ENCODE measurements around the gene MPHOSPH10. TPM values are rescaled to one million over a fixed set of nuclear protein-coding genes. Genes with fewer than 3 reads are reported as not detected.

The MPHOSPH10 gene
- total and polyA plus RNA-seq, 10 of the 15 experiments (the other 5 are each of a cell fraction or from before 2014, with no cell fraction given) = 23.8 to 56.8 (median 41.3) TPM

GRCh38 chr2:71120195-71120594, 10.2 kb upstream of the MPHOSPH10 start (continued):
- TF ChIP-seq ZBTB11 (CRISPR knock-in tag; IDR thresholded peaks at IDR 0.05) = no peak
- no peak for TF ChIP-seq HDAC2 (IDR thresholded peaks at IDR 0.05)
- no peak for TF ChIP-seq BCL11A (IDR thresholded peaks at IDR 0.05; ENCODE audit: low read depth, low read length)

DNA sequence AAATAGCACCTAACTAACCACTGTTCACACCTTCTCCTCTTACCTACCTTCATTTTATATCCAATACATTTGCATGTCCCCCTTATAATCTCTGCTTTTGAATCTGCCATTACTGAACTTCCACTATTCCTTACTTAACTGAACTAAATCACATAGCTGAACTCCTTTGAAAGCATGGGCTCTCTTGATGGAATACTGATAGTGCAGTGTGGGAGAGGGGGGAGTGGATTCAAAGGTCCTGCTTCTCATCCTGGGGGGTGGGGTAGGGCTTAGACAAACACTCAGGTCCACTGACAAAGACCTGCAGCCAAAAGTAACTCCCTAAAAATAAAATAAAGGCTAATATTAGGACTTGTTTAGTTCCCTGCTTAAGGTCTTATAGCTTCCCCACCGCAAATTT, 9.0 kb upstream of the MPHOSPH10 start:
- 95% methylated on average over 1 of the region's 1 CpG for WGBS (ENCODE audit: insufficient coverage, insufficient replicate concordance, low lambda C conversion rate, missing lambda C conversion rate)

More for the DNA sequence above, 9.0 kb upstream of the MPHOSPH10 start:
- H3K27ac ChIP-seq (ENCODE audit: control insufficient read depth, insufficient read depth) = no peak overlapping the region
- H4K20me1 ChIP-seq (ENCODE audit: control insufficient read depth, insufficient read depth) = no peaks in the 10 kb centered on the region
- H3K4me3 ChIP-seq = no peak overlapping the region
- H3K4me1 ChIP-seq (ENCODE audit: control insufficient read depth, insufficient read depth, low read length) = no peaks in the 10 kb centered on the region
- RAD21 ChIA-PET (ENCODE audit: unreplicated experiment) = interaction anchor here (2.0 kb wide), 1 partner anchor 21 kb away, joined by 7 read pairs; no protein-coding TSS in a partner anchor
- DNase-seq (ENCODE audit: low read depth, low spot score) (no peak), ATAC-seq (no peak), FAIRE-seq (no peak)
- H3K36me3 ChIP-seq (ENCODE audit: control insufficient read depth in 2 of 2, insufficient read depth in 2 of 2, low read length in 1 of 2) = peaks cover 1 to 16% of the 10 kb centered on the region in 2 experiments; a peak in 3 of 4 replicates
- SMC1A ChIA-PET (ENCODE audit: uncharacterized antibody, unreplicated experiment) = interaction anchor here (1.1 to 1.7 kb wide), 2 partner anchors 21 to 50 kb away, joined by 3 to 7 read pairs; no protein-coding TSS in a partner anchor
- CTCF ChIA-PET = interaction anchor here (1.2 kb wide), 1 partner anchor 34 kb away, joined by 3 read pairs; no protein-coding TSS in a partner anchor
- intact Hi-C loops (cut with micrococcal nuclease; ENCODE audit: unreplicated experiment) (no loop called here), in situ Hi-C loops (cut with MboI) (no loop called here)
- no peaks in the 10 kb centered on the region for H3K27me3 ChIP-seq (replicated peaks in 1 of 2; ENCODE audit: control insufficient read depth in 2 of 2, insufficient read depth in 2 of 2, low read length in 1 of 2)
- BruUV-seq (replicated peaks) = no TSS peak
- POLR2A ChIA-PET = interaction anchor here (0.6 to 1.2 kb wide), 2 partner anchors 9 kb away, joined by 3 to 5 read pairs; partner anchors contain the start of genes MCEE and MPHOSPH10
- H2AFZ ChIP-seq (ENCODE audit: control insufficient read depth, low read depth, low read length) = no peak overlapping the region
- TF ChIP-seq IRF5 (IDR thresholded peaks at IDR 0.05; ENCODE audit: borderline replicate concordance) (no peak), ZNF622 (IDR thresholded peaks at IDR 0.05) (no peak), E2F8 (IDR thresholded peaks at IDR 0.05; ENCODE audit: low read depth, partially characterized antibody) (no peak), CHD4 (IDR thresholded peaks at IDR 0.05) (no peak), RELA (IDR thresholded peaks at IDR 0.05; ENCODE audit: borderline replicate concordance, partially characterized antibody) (no peak), RB1 (IDR thresholded peaks at IDR 0.05; ENCODE audit: borderline replicate concordance) (no peak)
- H3K9ac ChIP-seq (ENCODE audit: control insufficient read depth, insufficient read depth, low read length) = no peak overlapping the region
- no peaks in the 10 kb centered on the region for H3K79me2 ChIP-seq (ENCODE audit: control insufficient read depth, insufficient read depth, low read length)
- no peak overlapping the region for H3K4me2 ChIP-seq (ENCODE audit: control insufficient read depth, insufficient read depth)
- no peaks in the 10 kb centered on the region for H3K9me3 ChIP-seq (replicated peaks; ENCODE audit: control insufficient read depth, insufficient read depth, low read length)
